ENCODE results near the gene CNOT2. TPM values are rescaled to one million over a fixed set of nuclear protein-coding genes. Genes with fewer than 3 reads are reported as not detected.
A peak's percentile ranks its signal among the peaks of the same experiment; 100 is the strongest.

CNOT2 gene
- total and polyA plus RNA-seq, 2 experiments from 2014 or later: 110 to 152 TPM

- peak overlapping the region; percentile 88; the same call in 1 of the 2 replicates for H3K27ac Mint-ChIP-seq
- Histone ChIP-seq H3K4me3 (0 out of 2 replicates have a peak overlapping the region, but pooled peaks have one; percentile 3), H3K27me3 (ENCODE audit: insufficient read depth) (peaks cover 17% of the 10 kb centered on the region), H3K9me2 (ENCODE audit: insufficient read depth) (no peaks in the 10 kb centered on the region), H3K36me3 (ENCODE audit: insufficient read depth) (no peaks in the 10 kb centered on the region), H3K4me1 (ENCODE audit: insufficient read depth) (peaks cover 21% of the 10 kb centered on the region), H3F3A (replicated peaks; ENCODE audit: low read depth) (no peaks in the 10 kb centered on the region), H3K79me2 (replicated peaks; ENCODE audit: insufficient read depth) (no peaks in the 10 kb centered on the region), H2AFZ (no peak overlapping the region), H3K27ac (ENCODE audit: low read depth) (no peak overlapping the region), H3K4me2 (peak overlapping the region; percentile 21), H4K20me1 (replicated peaks; ENCODE audit: insufficient read depth) (no peaks in the 10 kb centered on the region)
- no peak for DNase-seq (ENCODE audit: low spot score)
- H3K9me3 Mint-ChIP-seq: peaks cover 3% of the 10 kb centered on the region; the same call in 1 of the 3 replicates
- H3K36me3 Mint-ChIP-seq (ENCODE audit: low read depth): peaks cover 3% of the 10 kb centered on the region; the same call in 1 of the 3 replicates
- H3K4me3 Mint-ChIP-seq: no peak overlapping the region
- H3K4me1 Mint-ChIP-seq: peaks cover 13% of the 10 kb centered on the region
- peaks cover 9% of the 10 kb centered on the region for H3K27me3 Mint-ChIP-seq (ENCODE audit: insufficient read depth, low read depth, poor library complexity)
- TF ChIP-seq, protein P1, sequence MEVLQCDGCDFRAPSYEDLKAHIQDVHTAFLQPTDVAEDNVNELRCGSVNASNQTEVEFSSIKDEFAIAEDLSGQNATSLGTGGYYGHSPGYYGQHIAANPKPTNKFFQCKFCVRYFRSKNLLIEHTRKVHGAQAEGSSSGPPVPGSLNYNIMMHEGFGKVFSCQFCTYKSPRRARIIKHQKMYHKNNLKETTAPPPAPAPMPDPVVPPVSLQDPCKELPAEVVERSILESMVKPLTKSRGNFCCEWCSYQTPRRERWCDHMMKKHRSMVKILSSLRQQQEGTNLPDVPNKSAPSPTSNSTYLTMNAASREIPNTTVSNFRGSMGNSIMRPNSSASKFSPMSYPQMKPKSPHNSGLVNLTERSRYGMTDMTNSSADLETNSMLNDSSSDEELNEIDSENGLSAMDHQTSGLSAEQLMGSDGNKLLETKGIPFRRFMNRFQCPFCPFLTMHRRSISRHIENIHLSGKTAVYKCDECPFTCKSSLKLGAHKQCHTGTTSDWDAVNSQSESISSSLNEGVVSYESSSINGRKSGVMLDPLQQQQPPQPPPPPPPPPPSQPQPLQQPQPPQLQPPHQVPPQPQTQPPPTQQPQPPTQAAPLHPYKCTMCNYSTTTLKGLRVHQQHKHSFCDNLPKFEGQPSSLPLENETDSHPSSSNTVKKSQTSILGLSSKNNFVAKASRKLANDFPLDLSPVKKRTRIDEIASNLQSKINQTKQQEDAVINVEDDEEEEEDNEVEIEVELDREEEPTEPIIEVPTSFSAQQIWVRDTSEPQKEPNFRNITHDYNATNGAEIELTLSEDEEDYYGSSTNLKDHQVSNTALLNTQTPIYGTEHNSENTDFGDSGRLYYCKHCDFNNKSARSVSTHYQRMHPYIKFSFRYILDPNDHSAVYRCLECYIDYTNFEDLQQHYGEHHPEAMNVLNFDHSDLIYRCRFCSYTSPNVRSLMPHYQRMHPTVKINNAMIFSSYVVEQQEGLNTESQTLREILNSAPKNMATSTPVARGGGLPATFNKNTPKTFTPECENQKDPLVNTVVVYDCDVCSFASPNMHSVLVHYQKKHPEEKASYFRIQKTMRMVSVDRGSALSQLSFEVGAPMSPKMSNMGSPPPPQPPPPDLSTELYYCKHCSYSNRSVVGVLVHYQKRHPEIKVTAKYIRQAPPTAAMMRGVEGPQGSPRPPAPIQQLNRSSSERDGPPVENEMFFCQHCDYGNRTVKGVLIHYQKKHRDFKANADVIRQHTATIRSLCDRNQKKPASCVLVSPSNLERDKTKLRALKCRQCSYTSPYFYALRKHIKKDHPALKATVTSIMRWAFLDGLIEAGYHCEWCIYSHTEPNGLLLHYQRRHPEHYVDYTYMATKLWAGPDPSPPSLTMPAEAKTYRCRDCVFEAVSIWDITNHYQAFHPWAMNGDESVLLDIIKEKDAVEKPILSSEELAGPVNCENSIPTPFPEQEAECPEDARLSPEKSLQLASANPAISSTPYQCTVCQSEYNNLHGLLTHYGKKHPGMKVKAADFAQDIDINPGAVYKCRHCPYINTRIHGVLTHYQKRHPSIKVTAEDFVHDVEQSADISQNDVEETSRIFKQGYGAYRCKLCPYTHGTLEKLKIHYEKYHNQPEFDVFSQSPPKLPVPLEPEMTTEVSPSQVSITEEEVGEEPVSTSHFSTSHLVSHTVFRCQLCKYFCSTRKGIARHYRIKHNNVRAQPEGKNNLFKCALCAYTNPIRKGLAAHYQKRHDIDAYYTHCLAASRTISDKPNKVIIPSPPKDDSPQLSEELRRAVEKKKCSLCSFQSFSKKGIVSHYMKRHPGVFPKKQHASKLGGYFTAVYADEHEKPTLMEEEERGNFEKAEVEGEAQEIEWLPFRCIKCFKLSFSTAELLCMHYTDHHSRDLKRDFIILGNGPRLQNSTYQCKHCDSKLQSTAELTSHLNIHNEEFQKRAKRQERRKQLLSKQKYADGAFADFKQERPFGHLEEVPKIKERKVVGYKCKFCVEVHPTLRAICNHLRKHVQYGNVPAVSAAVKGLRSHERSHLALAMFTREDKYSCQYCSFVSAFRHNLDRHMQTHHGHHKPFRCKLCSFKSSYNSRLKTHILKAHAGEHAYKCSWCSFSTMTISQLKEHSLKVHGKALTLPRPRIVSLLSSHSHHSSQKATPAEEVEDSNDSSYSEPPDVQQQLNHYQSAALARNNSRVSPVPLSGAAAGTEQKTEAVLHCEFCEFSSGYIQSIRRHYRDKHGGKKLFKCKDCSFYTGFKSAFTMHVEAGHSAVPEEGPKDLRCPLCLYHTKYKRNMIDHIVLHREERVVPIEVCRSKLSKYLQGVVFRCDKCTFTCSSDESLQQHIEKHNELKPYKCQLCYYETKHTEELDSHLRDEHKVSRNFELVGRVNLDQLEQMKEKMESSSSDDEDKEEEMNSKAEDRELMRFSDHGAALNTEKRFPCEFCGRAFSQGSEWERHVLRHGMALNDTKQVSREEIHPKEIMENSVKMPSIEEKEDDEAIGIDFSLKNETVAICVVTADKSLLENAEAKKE (CRISPR knock-in tag; IDR thresholded peaks at IDR 0.05): no peak
- TF ChIP-seq EZH2phosphoT487 (IDR thresholded peaks at IDR 0.05; ENCODE audit: unreplicated experiment) (no peak), REST (IDR thresholded peaks at IDR 0.05; ENCODE audit: unreplicated experiment) (no peak), ZNF331 (CRISPR knock-in tag; IDR thresholded peaks at IDR 0.05; ENCODE audit: low read depth) (no peak), EZH2 (IDR thresholded peaks at IDR 0.05; ENCODE audit: low read depth, unreplicated experiment) (no peak), ZNF114 (CRISPR knock-in tag; IDR thresholded peaks at IDR 0.05) (no peak), STAT1 (IDR thresholded peaks at IDR 0.05; ENCODE audit: unreplicated experiment) (no peak), NANOG (IDR thresholded peaks at IDR 0.05; ENCODE audit: borderline replicate concordance) (no peak), POLR2AphosphoS5 (IDR thresholded peaks at IDR 0.05; ENCODE audit: low read depth) (no peak), CREB1 (CRISPR knock-in tag; IDR thresholded peaks at IDR 0.05; ENCODE audit: low read depth) (no peak), ETS1 (IDR thresholded peaks at IDR 0.05) (no peak), JUNB (IDR thresholded peaks at IDR 0.05; ENCODE audit: unreplicated experiment) (no peak)
- TF ChIP-seq, protein P2, sequence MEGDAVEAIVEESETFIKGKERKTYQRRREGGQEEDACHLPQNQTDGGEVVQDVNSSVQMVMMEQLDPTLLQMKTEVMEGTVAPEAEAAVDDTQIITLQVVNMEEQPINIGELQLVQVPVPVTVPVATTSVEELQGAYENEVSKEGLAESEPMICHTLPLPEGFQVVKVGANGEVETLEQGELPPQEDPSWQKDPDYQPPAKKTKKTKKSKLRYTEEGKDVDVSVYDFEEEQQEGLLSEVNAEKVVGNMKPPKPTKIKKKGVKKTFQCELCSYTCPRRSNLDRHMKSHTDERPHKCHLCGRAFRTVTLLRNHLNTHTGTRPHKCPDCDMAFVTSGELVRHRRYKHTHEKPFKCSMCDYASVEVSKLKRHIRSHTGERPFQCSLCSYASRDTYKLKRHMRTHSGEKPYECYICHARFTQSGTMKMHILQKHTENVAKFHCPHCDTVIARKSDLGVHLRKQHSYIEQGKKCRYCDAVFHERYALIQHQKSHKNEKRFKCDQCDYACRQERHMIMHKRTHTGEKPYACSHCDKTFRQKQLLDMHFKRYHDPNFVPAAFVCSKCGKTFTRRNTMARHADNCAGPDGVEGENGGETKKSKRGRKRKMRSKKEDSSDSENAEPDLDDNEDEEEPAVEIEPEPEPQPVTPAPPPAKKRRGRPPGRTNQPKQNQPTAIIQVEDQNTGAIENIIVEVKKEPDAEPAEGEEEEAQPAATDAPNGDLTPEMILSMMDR (conservative IDR thresholded peaks at IDR 0.05; ENCODE audit: low read depth in 2 of 2): no peak
- no peak for ATAC-seq
Observed at GRCh38 chr12:70360218-70360617, 117.0 kb downstream of the CNOT2 start.
